GM23338 (cell line): Measurements from ENCODE around the gene FOXN4. TPM values are rescaled to one million over a fixed set of nuclear protein-coding genes. Genes with fewer than 3 reads are reported as not detected.

Experiments used
- ATAC-seq: fragments of 200-7000 bp; cut with Tn5 transposase; 3 replicates; pipeline ENCODE4 v1.9.1; 2020
- DNase-seq: peaks from one replicate; pipeline ENCODE4 v3.0.0-alpha.2; 2015; ENCODE audit warnings: low spot score
- H2AFZ ChIP-seq: fragments of 200-600 bp; sonication (generic); 2 replicates; pipeline ENCODE4 v1.8.0; 2016; ENCODE audit warnings: antibody characterized with exemption, mild to moderate bottlenecking, moderate library complexity
- H3F3A ChIP-seq: fragments of 200-600 bp; sonication (generic); replicated peaks from 2 replicates; pipeline ENCODE4 v1.8.0; 2017; ENCODE audit warnings: antibody characterized with exemption, mixed run types, low read depth
- H3K27ac ChIP-seq: fragments of 200-600 bp; sonication (generic); 2 replicates; pipeline ENCODE4 v1.6.1; 2016; ENCODE audit warnings: low read depth
- H3K27me3 ChIP-seq: fragments of 200-600 bp; sonication (generic); 2 replicates; pipeline ENCODE4 v1.8.0; 2016; ENCODE audit warnings: mild to moderate bottlenecking, mixed run types, moderate library complexity; ENCODE audit not compliant: insufficient read depth
- H3K36me3 ChIP-seq: fragments of 200-600 bp; sonication (generic); 2 replicates; pipeline ENCODE4 v1.8.0; 2016; ENCODE audit warnings: mild to moderate bottlenecking; ENCODE audit not compliant: insufficient read depth
- H3K4me1 ChIP-seq: fragments of 200-600 bp; sonication (generic); 2 replicates; pipeline ENCODE4 v1.8.0; 2016; ENCODE audit warnings: mild to moderate bottlenecking, moderate library complexity; ENCODE audit not compliant: insufficient read depth
- H3K4me2 ChIP-seq: fragments of 200-600 bp; sonication (generic); 2 replicates; pipeline ENCODE4 v1.7.1; 2017; ENCODE audit warnings: mixed run types
- H3K4me3 ChIP-seq: fragments of 200-600 bp; sonication (generic); 2 replicates; pipeline ENCODE4 v1.6.1; 2016; ENCODE audit warnings: mixed run types
- H3K79me2 ChIP-seq: fragments of 200-600 bp; sonication (generic); replicated peaks from 2 replicates; pipeline ENCODE4 v1.8.0; 2017; ENCODE audit warnings: mild to moderate bottlenecking; ENCODE audit not compliant: insufficient read depth
- H3K9me2 ChIP-seq: fragments of 200-600 bp; sonication (generic); 2 replicates; pipeline ENCODE4 v1.8.0; 2017; ENCODE audit not compliant: insufficient read depth
- H4K20me1 ChIP-seq: fragments of 200-600 bp; sonication (generic); replicated peaks from 2 replicates; pipeline ENCODE4 v1.8.0; 2017; ENCODE audit warnings: mild to moderate bottlenecking; ENCODE audit not compliant: insufficient read depth
- H3K27ac Mint-ChIP-seq: 2 replicates; pipeline ENCODE4 v1.8.0; 2020; ENCODE audit warnings: inconsistent platforms, mild to moderate bottlenecking, moderate library complexity, mixed read lengths
- H3K27me3 Mint-ChIP-seq: 3 replicates; pipeline ENCODE4 v1.8.0; 2022; ENCODE audit warnings: low read depth, mild to moderate bottlenecking, moderate library complexity, mixed read lengths, inconsistent platforms; ENCODE audit not compliant: insufficient read depth, poor library complexity
- H3K36me3 Mint-ChIP-seq: 3 replicates; pipeline ENCODE4 v1.8.0; 2021; ENCODE audit warnings: low read depth, mild to moderate bottlenecking, inconsistent platforms, moderate library complexity, mixed read lengths
- H3K4me1 Mint-ChIP-seq: 3 replicates; pipeline ENCODE4 v1.8.0; 2020; ENCODE audit warnings: mild to moderate bottlenecking, inconsistent platforms, mixed read lengths
- H3K4me3 Mint-ChIP-seq: 3 replicates; pipeline ENCODE4 v1.8.0; 2021; ENCODE audit warnings: moderate library complexity, mild to moderate bottlenecking, inconsistent platforms, mixed read lengths
- H3K9me3 Mint-ChIP-seq: 3 replicates; pipeline ENCODE4 v1.8.0; 2020; ENCODE audit warnings: moderate library complexity, mild to moderate bottlenecking, inconsistent platforms, mixed read lengths
- CREB1 ChIP-seq: fragments of 250-450 bp; sonication (Bioruptor Pico); IDR thresholded peaks from 2 replicates; pipeline ENCODE4 v1.5.0; 2020; ENCODE audit warnings: low read depth, mild to moderate bottlenecking, moderate library complexity
- CTCF ChIP-seq, 2 experiments: fragments of 200-600 bp in 1 of 2; sonication (generic) in 1 of 2; conservative IDR thresholded peaks; 2 replicates each; pipeline versions ENCODE4 v1.5.1 to v1.6.1; 2016 to 2017; ENCODE audit warnings: antibody characterized with exemption in 2 of 2, low read depth in 2 of 2, mild to moderate bottlenecking in 2 of 2, moderate library complexity in 1 of 2
- ETS1 ChIP-seq: IDR thresholded peaks from 2 replicates; pipeline ENCODE4 v1.6.1; 2016; ENCODE audit warnings: antibody characterized with exemption
- EZH2 ChIP-seq: fragments of 200-600 bp; sonication (generic); IDR thresholded peaks from one replicate; pipeline ENCODE4 v1.8.0; 2017; ENCODE audit warnings: antibody characterized with exemption, mild to moderate bottlenecking, low read depth; ENCODE audit not compliant: unreplicated experiment
- EZH2phosphoT487 ChIP-seq: fragments of 200-600 bp; sonication (generic); IDR thresholded peaks from one replicate; pipeline ENCODE4 v1.8.1; 2018; ENCODE audit warnings: antibody characterized with exemption; ENCODE audit not compliant: unreplicated experiment
- JUNB ChIP-seq: IDR thresholded peaks from one replicate; pipeline ENCODE4 v1.6.1; 2016; ENCODE audit warnings: antibody characterized with exemption; ENCODE audit not compliant: unreplicated experiment
- NANOG ChIP-seq: IDR thresholded peaks from 2 replicates; pipeline ENCODE4 v1.6.1; 2016; ENCODE audit warnings: antibody characterized with exemption, borderline replicate concordance
- POLR2AphosphoS5 ChIP-seq: IDR thresholded peaks from 2 replicates; pipeline ENCODE4 v1.6.1; 2016; ENCODE audit warnings: antibody characterized with exemption, low read depth
- REST ChIP-seq: IDR thresholded peaks from one replicate; pipeline ENCODE4 v1.6.1; 2018; ENCODE audit warnings: antibody characterized with exemption; ENCODE audit not compliant: unreplicated experiment
- STAT1 ChIP-seq: IDR thresholded peaks from one replicate; pipeline ENCODE4 v1.6.1; 2016; ENCODE audit warnings: antibody characterized with exemption; ENCODE audit not compliant: unreplicated experiment
- ZNF114 ChIP-seq: fragments of 250-450 bp; sonication (Bioruptor Pico); IDR thresholded peaks from 2 replicates; pipeline ENCODE4 v1.5.0; 2020; ENCODE audit warnings: mild to moderate bottlenecking, moderate library complexity
- ZNF331 ChIP-seq: fragments of 250-450 bp; sonication (Bioruptor Pico); IDR thresholded peaks from 2 replicates; pipeline ENCODE4 v1.5.0; 2020; ENCODE audit warnings: low read depth, mild to moderate bottlenecking, moderate library complexity
- ZNF462 ChIP-seq: fragments of 250-450 bp; sonication (Bioruptor Pico); IDR thresholded peaks from 2 replicates; pipeline ENCODE4 v1.5.0; 2020; ENCODE audit warnings: mild to moderate bottlenecking, moderate library complexity
- polyA plus RNA-seq: library from polyadenylated mRNA; unstranded; fragments of >200 nt; fragmentation: Nextera tagmentation; extraction: Ambion mirVana; gene quantifications from 2 replicates; pipeline ENCODE4 v1.2.1, GENCODE V29; 2016
- total RNA-seq: library from RNA; depleted of rRNA; stranded (reverse); fragments of >200 nt; shearing (Covaris generic); gene quantifications from 2 replicates; pipeline ENCODE4 v1.2.3, GENCODE V29; 2014

Gene FOXN4
- total and polyA plus RNA-seq, 2 experiments from 2014 or later: 0.35 to 0.47 TPM

DNA sequence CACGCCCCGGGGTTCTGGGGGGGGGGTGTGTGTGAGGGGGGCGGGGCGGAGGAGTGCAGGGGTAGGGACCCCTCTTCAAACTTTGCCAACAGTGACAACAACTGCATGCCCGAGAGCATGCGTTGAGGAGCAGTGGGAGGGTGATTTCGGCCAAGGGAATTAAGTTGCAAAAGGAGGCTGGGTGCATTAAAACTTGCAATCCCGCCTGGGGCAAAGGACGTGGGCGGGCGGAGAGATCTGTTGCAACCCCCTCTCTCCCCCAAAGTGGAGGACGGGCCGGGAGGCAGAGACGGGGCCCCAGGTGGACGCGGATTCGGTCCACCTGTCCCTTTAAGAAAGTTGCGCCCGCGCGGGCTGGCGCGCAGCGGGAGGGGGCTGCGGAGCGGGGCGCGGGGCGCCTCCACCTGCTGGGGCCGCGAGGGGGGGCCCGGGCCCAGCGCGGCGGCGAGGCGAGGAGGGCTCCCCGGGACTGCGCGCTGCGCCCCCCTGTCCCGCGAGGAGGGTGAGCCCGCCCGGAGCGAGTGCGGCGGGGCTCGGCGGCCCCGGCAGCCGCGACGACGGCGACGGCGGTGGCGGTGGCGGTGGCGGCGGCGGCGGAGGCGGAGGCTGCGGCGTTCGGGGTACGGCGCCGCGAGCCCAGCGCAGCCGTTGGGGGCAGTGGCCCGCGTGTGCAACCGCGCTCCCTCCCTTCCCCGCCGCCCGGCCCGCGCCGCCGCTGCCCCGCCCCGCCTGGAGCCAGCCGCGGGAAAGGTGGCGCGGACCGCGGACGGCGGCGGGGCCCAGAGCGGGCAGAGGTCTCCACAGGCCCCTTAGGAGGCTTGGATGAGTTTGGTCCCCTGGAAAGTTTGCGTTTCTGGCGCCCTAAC, 530 bp upstream of the FOXN4 start:
- Mint-ChIP-seq H3K4me3 (peak overlapping the region; percentile 95), H3K36me3 (no peaks in the 10 kb centered on the region; the same call in 2 of the 3 replicates), H3K9me3 (no peaks in the 10 kb centered on the region), H3K27ac (no peak overlapping the region), H3K4me1 (peaks cover 6% of the 10 kb centered on the region; the same call in 1 of the 3 replicates), H3K27me3 (peaks cover 49% of the 10 kb centered on the region)
- no peaks in the 10 kb centered on the region for H3K79me2 ChIP-seq
- H3K4me2 ChIP-seq: peak overlapping the region; percentile 89
- H3K4me1 ChIP-seq: peaks cover 13% of the 10 kb centered on the region; the same call in 1 of the 2 replicates
- H3K27me3 ChIP-seq: peaks cover 59% of the 10 kb centered on the region
- peak; percentile 65 for DNase-seq
- H3K4me3 ChIP-seq: peak overlapping the region; percentile 74
- H3F3A ChIP-seq: no peaks in the 10 kb centered on the region
- H2AFZ ChIP-seq: peak overlapping the region; percentile 100
- no peak overlapping the region for H3K27ac ChIP-seq
- H4K20me1 ChIP-seq: no peaks in the 10 kb centered on the region
- TF ChIP-seq CTCF (conservative IDR thresholded peaks at IDR 0.05; ENCODE audit: low read depth in 2 of 2): no peak
- TF ChIP-seq JUNB: no peak
- TF ChIP-seq REST: no peak
- TF ChIP-seq CREB1 (CRISPR knock-in tag): no peak
- TF ChIP-seq NANOG: no peak
- no peak for TF ChIP-seq EZH2
- no peak for TF ChIP-seq POLR2AphosphoS5
- TF ChIP-seq ZNF114 (CRISPR knock-in tag): no peak
- TF ChIP-seq ZNF462 (CRISPR knock-in tag): no peak
- no peak for TF ChIP-seq ETS1
- TF ChIP-seq ZNF331: no peak
- no peak for TF ChIP-seq STAT1
- no peak for TF ChIP-seq EZH2phosphoT487
- no peaks in the 10 kb centered on the region for H3K36me3 ChIP-seq
- H3K9me2 ChIP-seq: no peaks in the 10 kb centered on the region
- ATAC-seq: peak; percentile 53
